Mesendoderm (in vitro differentiated cells): Measurements from ENCODE around the gene LTO1.

Experiments
- DNase-seq: peaks from one replicate; pipeline ENCODE4 v3.0.0; 2013
- H2AK5ac ChIP-seq: 2 replicates; pipeline ENCODE4 v1.6.1; 2013; ENCODE audit warnings: low read length, inconsistent platforms
- H2BK120ac ChIP-seq: 2 replicates; pipeline ENCODE4 v1.6.1; 2013; ENCODE audit warnings: low read depth, mild to moderate bottlenecking, low read length, moderate library complexity, mixed read lengths
- H2BK15ac ChIP-seq: replicated peaks from 2 replicates; pipeline ENCODE4 v1.6.1; 2013; ENCODE audit warnings: low read depth, mild to moderate bottlenecking, moderate library complexity
- H2BK5ac ChIP-seq: 2 replicates; pipeline ENCODE4 v1.6.1; 2013; ENCODE audit warnings: low read length, inconsistent platforms
- H3K18ac ChIP-seq: 2 replicates; pipeline ENCODE4 v1.6.1; 2013; ENCODE audit warnings: mild to moderate bottlenecking, low read length, mixed read lengths
- H3K23ac ChIP-seq: one replicate; pipeline ENCODE4 v1.6.1; 2013; ENCODE audit warnings: low read length
- H3K27ac ChIP-seq: 2 replicates; pipeline ENCODE4 v1.5.1; 2013; ENCODE audit warnings: low read depth, mild to moderate bottlenecking, inconsistent platforms, low read length, moderate library complexity
- H3K27me3 ChIP-seq: 2 replicates; pipeline ENCODE4 v1.6.1; 2013; ENCODE audit warnings: low read length, control low read depth, mild to moderate bottlenecking, inconsistent platforms; ENCODE audit not compliant: insufficient read depth, poor library complexity
- H3K36me3 ChIP-seq: 2 replicates; pipeline ENCODE4 v1.6.1; 2013; ENCODE audit warnings: low read length, inconsistent platforms; ENCODE audit not compliant: control insufficient read depth, insufficient read depth
- H3K4ac ChIP-seq: one replicate; pipeline ENCODE4 v1.6.1; 2013; ENCODE audit warnings: low read depth, mild to moderate bottlenecking, low read length, moderate library complexity
- H3K4me1 ChIP-seq: 2 replicates; pipeline ENCODE4 v1.6.1; 2013; ENCODE audit warnings: low read depth, low read length, inconsistent platforms; ENCODE audit not compliant: control insufficient read depth
- H3K4me2 ChIP-seq: 2 replicates; pipeline ENCODE4 v1.6.1; 2013; ENCODE audit warnings: low read length
- H3K4me3 ChIP-seq: 2 replicates; pipeline ENCODE4 v1.5.1; 2013; ENCODE audit warnings: mild to moderate bottlenecking, low read length
- H3K56ac ChIP-seq: one replicate; pipeline ENCODE4 v1.6.1; 2013; ENCODE audit warnings: low read length
- H3K79me1 ChIP-seq: 2 replicates; pipeline ENCODE4 v1.6.1; 2013; ENCODE audit warnings: low read length, inconsistent platforms
- H3K79me2 ChIP-seq: 2 replicates; pipeline ENCODE4 v1.6.1; 2013; ENCODE audit warnings: mild to moderate bottlenecking, low read length; ENCODE audit not compliant: control insufficient read depth, insufficient read depth
- H3K9ac ChIP-seq: 2 replicates; pipeline ENCODE4 v1.6.1; 2013; ENCODE audit warnings: low read length, inconsistent platforms
- H4K5ac ChIP-seq: one replicate; pipeline ENCODE4 v1.6.1; 2013; ENCODE audit warnings: low read length
- H4K8ac ChIP-seq: one replicate; pipeline ENCODE4 v1.6.1; 2013; ENCODE audit warnings: low read depth, mild to moderate bottlenecking, control low read depth, low read length, moderate library complexity
- WGBS: extraction: QIAGEN DNeasy Blood & Tissue Kit; methylation state at CpG from one replicate; pipeline ENCODE4 v1.1.7; 2013; ENCODE audit warnings: low lambda C conversion rate, missing lambda C conversion rate; ENCODE audit not compliant: insufficient coverage; ENCODE audit errors: extremely low coverage; 5-methylcytosine and 5-hydroxymethylcytosine counted together

The LTO1 gene

DNA sequence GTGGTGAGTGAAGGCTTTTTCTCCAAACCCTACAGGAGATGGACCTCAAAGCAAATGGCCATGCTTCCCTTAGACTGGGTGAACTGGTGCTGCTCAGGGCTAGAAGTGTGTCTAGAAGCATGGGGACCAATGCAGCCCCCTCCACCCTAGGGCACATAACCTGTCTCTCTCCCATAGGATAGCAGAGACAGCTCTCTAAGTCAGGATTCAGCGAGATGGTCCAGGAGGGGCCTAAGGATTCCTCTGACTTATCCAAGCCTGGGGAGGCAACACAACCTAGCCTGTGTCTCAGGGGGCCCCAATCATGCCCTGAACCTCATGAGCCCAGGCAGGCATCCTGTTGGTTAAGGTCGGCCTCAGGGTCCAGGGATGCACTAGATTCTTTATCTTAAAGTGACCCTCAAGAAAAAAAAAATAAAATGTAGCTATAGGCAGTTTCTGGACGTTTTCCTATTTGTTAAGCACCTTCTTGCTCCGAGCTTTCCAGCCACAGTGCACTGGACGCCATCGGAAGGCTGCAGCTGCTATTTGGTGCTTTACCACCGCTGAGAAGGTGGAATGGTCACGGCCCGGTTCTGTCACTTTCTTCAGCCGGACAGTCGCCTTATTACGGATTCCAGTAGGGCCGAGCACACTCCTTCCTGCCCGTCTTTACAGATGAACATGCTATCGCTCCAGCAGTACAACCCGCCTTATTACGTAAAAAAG, 39.2 kb downstream of the LTO1 start:
- peak overlapping the region; percentile 46 for H3K9ac ChIP-seq
- H3K4me1 ChIP-seq: peaks cover 6% of the 10 kb centered on the region
- WGBS: no CpG with 5 or more reads among the region's 17 CpGs
- no peak overlapping the region for H4K5ac ChIP-seq
- no peaks in the 10 kb centered on the region for H3K79me1 ChIP-seq
- no peaks in the 10 kb centered on the region for H3K79me2 ChIP-seq
- no peak overlapping the region for H3K27ac ChIP-seq
- no peaks in the 10 kb centered on the region for H3K36me3 ChIP-seq
- no peaks in the 10 kb centered on the region for H3K27me3 ChIP-seq
- DNase-seq: no peak
- no peak overlapping the region for H4K8ac ChIP-seq
- no peak overlapping the region for H2AK5ac ChIP-seq
- peak overlapping the region; percentile 76 for H3K56ac ChIP-seq
- H2BK120ac ChIP-seq: no peak overlapping the region
- no peak overlapping the region for H2BK5ac ChIP-seq
- H3K4me3 ChIP-seq: no peak overlapping the region
- H3K4ac ChIP-seq: no peak overlapping the region
- no peak overlapping the region for H3K23ac ChIP-seq
- H3K18ac ChIP-seq: no peak overlapping the region
- H3K4me2 ChIP-seq: peak overlapping the region; percentile 57
- H2BK15ac ChIP-seq: no peak overlapping the region

DNA sequence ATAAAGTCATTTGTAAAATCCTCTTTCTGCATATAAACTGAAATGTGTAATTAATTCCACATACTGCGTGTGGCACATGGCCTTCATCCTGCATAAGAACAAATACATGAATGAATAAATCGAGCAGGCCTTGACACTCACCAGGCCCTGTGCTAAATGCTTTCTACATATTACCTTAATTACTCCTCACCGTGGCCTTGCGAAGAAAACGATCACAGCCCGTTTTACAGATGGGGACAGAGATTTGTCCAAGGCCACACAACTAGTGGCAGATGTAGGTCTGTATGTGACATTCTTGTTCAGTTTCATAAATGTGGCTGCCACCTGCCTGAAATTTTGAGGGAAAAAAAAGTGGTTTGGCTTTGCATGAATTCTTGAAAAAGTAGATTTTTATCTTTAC, 40.0 kb downstream of the LTO1 start:
- H2BK5ac ChIP-seq: no peak overlapping the region
- no peaks in the 10 kb centered on the region for H3K79me1 ChIP-seq
- no peak overlapping the region for H3K4me3 ChIP-seq
- no peak overlapping the region for H3K4ac ChIP-seq
- H3K4me2 ChIP-seq: no peak overlapping the region
- no peaks in the 10 kb centered on the region for H3K27me3 ChIP-seq
- H2BK15ac ChIP-seq: no peak overlapping the region
- H3K36me3 ChIP-seq: no peaks in the 10 kb centered on the region
- H3K79me2 ChIP-seq: no peaks in the 10 kb centered on the region
- peak overlapping the region; percentile 46 for H3K56ac ChIP-seq
- H2AK5ac ChIP-seq: no peak overlapping the region
- no peak overlapping the region for H3K18ac ChIP-seq
- H4K5ac ChIP-seq: no peak overlapping the region
- H2BK120ac ChIP-seq: no peak overlapping the region
- WGBS: no CpG with 5 or more reads among the region's 6 CpGs
- no peak overlapping the region for H3K27ac ChIP-seq
- no peak overlapping the region for H3K23ac ChIP-seq
- no peak for DNase-seq
- H3K9ac ChIP-seq: peak overlapping the region; percentile 6
- no peak overlapping the region for H4K8ac ChIP-seq
- peaks cover 6% of the 10 kb centered on the region for H3K4me1 ChIP-seq

DNA sequence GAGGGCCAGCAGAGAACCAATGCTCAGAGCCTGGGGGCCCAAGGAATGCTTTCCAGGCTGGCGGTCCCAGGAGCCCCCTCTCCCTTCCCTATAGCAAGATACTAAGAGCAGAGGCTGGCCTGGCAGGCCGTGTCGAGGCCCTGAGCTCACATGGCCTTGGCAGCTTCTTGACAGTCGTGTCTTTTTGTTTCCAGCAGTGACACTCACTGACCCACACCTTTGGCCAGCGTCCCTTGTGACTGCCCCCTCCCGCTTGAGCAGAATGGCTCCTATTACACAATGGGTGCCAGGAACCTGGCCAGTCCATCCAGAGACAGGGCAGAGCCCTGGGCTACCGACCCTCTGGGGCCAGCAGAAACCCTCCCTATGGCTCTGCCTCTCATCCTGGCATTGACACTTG, 40.6 kb downstream of the LTO1 start:
- H2BK15ac ChIP-seq: no peak overlapping the region
- no peaks in the 10 kb centered on the region for H3K27me3 ChIP-seq
- WGBS: no CpG with 5 or more reads among the region's 7 CpGs
- H3K4me2 ChIP-seq: no peak overlapping the region
- peak overlapping the region; percentile 11 for H3K9ac ChIP-seq
- H2BK5ac ChIP-seq: no peak overlapping the region
- no peak overlapping the region for H3K27ac ChIP-seq
- no peak overlapping the region for H2BK120ac ChIP-seq
- H2AK5ac ChIP-seq: no peak overlapping the region
- H3K23ac ChIP-seq: no peak overlapping the region
- H3K79me1 ChIP-seq: no peaks in the 10 kb centered on the region
- H4K8ac ChIP-seq: no peak overlapping the region
- H3K4me3 ChIP-seq: no peak overlapping the region
- peak overlapping the region; percentile 20 for H3K4ac ChIP-seq
- H3K4me1 ChIP-seq: peaks cover 6% of the 10 kb centered on the region
- no peak overlapping the region for H4K5ac ChIP-seq
- H3K18ac ChIP-seq: peak overlapping the region; percentile 13
- H3K56ac ChIP-seq: peak overlapping the region; percentile 77
- no peak for DNase-seq
- H3K36me3 ChIP-seq: no peaks in the 10 kb centered on the region
- H3K79me2 ChIP-seq: no peaks in the 10 kb centered on the region

DNA sequence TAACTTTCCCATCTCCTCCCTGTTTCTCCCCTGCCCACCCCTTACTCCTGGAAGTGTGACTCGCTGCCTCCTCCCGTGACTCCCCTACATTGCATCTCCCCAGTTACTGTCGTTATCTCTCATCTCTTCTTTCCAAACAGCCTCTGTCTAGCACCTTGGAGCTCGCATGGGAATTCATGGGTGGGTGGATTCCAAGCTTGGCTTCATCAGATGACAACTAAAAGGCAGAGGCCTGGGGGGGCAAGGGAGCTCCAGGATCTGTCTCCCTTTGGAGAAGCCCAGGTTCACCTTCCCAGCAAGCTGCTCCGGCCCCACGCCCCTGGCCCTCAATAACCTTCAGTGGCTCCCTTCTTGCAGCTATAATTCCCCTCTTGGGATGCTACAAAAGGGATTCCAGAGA, 41.1 kb downstream of the LTO1 start:
- no peak overlapping the region for H3K4me3 ChIP-seq
- no peak overlapping the region for H4K8ac ChIP-seq
- no peak overlapping the region for H3K27ac ChIP-seq
- H3K9ac ChIP-seq: peak overlapping the region; percentile 11
- H3K36me3 ChIP-seq: no peaks in the 10 kb centered on the region
- H2BK5ac ChIP-seq: no peak overlapping the region
- H3K4me2 ChIP-seq: no peak overlapping the region
- H3K4me1 ChIP-seq: peaks cover 6% of the 10 kb centered on the region
- no peak overlapping the region for H3K23ac ChIP-seq
- peak overlapping the region; percentile 77 for H3K56ac ChIP-seq
- H2BK15ac ChIP-seq: no peak overlapping the region
- no peak overlapping the region for H3K18ac ChIP-seq
- WGBS: no CpG with 5 or more reads among the region's 6 CpGs
- H3K79me1 ChIP-seq: no peaks in the 10 kb centered on the region
- H3K79me2 ChIP-seq: no peaks in the 10 kb centered on the region
- H2BK120ac ChIP-seq: no peak overlapping the region
- no peak overlapping the region for H2AK5ac ChIP-seq
- DNase-seq: peak; percentile 67
- no peaks in the 10 kb centered on the region for H3K27me3 ChIP-seq
- no peak overlapping the region for H4K5ac ChIP-seq
- H3K4ac ChIP-seq: no peak overlapping the region

DNA sequence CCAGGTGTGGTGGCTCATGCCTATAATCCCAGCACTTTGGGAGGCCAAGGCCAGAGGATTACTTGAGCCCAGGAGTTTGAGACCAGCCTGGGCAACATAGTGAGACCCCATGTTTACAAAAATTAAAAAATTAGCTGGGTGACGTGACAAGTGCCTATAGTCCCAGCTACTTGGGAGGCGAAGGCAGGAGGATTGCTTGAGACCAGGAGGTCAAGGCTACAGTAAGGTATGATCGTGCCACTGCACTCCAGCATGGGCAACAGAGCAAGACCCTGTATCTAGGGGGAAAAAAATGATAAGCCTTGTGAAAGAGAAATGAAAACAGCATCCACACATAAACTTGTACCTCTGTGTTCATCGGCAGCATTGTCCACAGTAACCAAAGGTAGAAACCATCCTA, 42.3 kb downstream of the LTO1 start:
- Histone ChIP-seq H2BK15ac (no peak overlapping the region), H3K4me1 (peaks cover 6% of the 10 kb centered on the region), H2BK5ac (no peak overlapping the region), H3K27ac (no peak overlapping the region), H3K79me2 (no peaks in the 10 kb centered on the region), H4K5ac (no peak overlapping the region), H3K18ac (no peak overlapping the region), H3K23ac (no peak overlapping the region), H3K4me2 (no peak overlapping the region), H4K8ac (no peak overlapping the region), H2BK120ac (no peak overlapping the region), H3K27me3 (no peaks in the 10 kb centered on the region), H2AK5ac (no peak overlapping the region), H3K79me1 (no peaks in the 10 kb centered on the region), H3K36me3 (no peaks in the 10 kb centered on the region), H3K4me3 (no peak overlapping the region), H3K56ac (no peak overlapping the region), H3K9ac (no peak overlapping the region), H3K4ac (no peak overlapping the region)
- no CpG with 5 or more reads among the region's 4 CpGs for WGBS
- DNase-seq: no peak

DNA sequence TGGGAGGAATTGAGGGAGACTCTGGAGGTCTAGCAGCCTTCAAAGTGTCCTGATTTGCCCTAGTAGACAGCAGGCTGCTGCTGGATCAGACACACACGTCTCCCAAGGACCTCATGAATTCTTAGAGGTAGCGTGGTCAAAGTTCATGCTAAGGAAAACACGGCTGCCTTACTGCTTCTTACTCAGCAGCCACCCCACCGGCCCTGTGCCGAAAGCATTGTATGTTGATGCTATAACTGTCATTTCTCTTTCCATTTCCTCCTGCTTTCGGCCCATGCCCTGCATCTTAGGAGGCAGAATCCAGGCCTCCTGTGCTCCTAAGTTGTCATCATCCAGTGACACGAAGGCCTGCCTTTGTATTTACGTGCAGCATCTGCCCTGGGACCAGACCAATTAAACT, 44.7 kb downstream of the LTO1 start:
- Histone ChIP-seq H4K5ac (no peak overlapping the region), H4K8ac (no peak overlapping the region), H3K36me3 (no peaks in the 10 kb centered on the region), H3K4me1 (peaks cover 4% of the 10 kb centered on the region), H3K27ac (no peak overlapping the region), H3K79me1 (no peaks in the 10 kb centered on the region), H3K18ac (no peak overlapping the region), H2BK120ac (no peak overlapping the region), H3K4me3 (no peak overlapping the region), H3K27me3 (no peaks in the 10 kb centered on the region), H2BK15ac (no peak overlapping the region), H3K4me2 (no peak overlapping the region), H2AK5ac (no peak overlapping the region), H3K9ac (no peak overlapping the region), H3K4ac (no peak overlapping the region), H2BK5ac (no peak overlapping the region), H3K23ac (no peak overlapping the region), H3K79me2 (no peaks in the 10 kb centered on the region), H3K56ac (no peak overlapping the region)
- no CpG with 5 or more reads among the region's 8 CpGs for WGBS
- DNase-seq: no peak
